SK-N-SH (cell line): ENCODE data around the gene TMEM123. TPM values are rescaled to one million over a fixed set of nuclear protein-coding genes. Genes with fewer than 3 reads are reported as not detected.
"Not testable (repeated sequence)": the region's sequence is repeated elsewhere in the genome, so short reads cannot be mapped to it uniquely, and the experiment has no call there.

Experiments
- CTCF ChIA-PET: fragments of 300-600, 350-600 bp; formaldehyde crosslinking; extraction: SDS; loops from one replicate; lab custom pipeline; 2021; lab: Yijun Ruan, JAX
- POLR2A ChIA-PET: fragments of 350-600 bp; sonication (Branson Sonifier 250); formaldehyde crosslinking; extraction: SDS; loops from one replicate; lab custom pipeline; 2020; ENCODE audit warnings: antibody characterized with exemption, inconsistent platforms; lab: Yijun Ruan, JAX
- DNase-seq: peaks from one replicate; pipeline ENCODE4 v3.0.0; 2012
- H2AFZ ChIP-seq: fragments of 200-600 bp; sonication (generic); 2 replicates; pipeline ENCODE4 v1.8.1; 2016; ENCODE audit warnings: antibody characterized with exemption, mild to moderate bottlenecking, low read depth
- H3F3A ChIP-seq: fragments of 200-600 bp; sonication (generic); replicated peaks from 2 replicates; pipeline ENCODE3; 2016; ENCODE audit warnings: antibody characterized with exemption, mild to moderate bottlenecking; ENCODE audit not compliant: insufficient read depth
- H3K27ac ChIP-seq, 2 experiments: fragments of 200-500 bp in 1 of 2; fragments of 200-600 bp in 1 of 2; sonication (Bioruptor generic) in 1 of 2; sonication (generic), shearing (Covaris generic) in 1 of 2; 2 replicates each; pipeline versions ENCODE4 v1.5.1 to v1.6.1; 2014 to 2016; ENCODE audit warnings: low read depth in 2 of 2, inconsistent platforms in 1 of 2, low read length in 1 of 2, mild to moderate bottlenecking in 1 of 2, mixed read lengths in 1 of 2
- H3K27me3 ChIP-seq: fragments of 200-600 bp; sonication (generic), shearing (Covaris generic); 2 replicates; pipeline ENCODE4 v1.6.1; 2016; ENCODE audit warnings: mixed run types; ENCODE audit not compliant: insufficient read depth
- H3K36me3 ChIP-seq, 2 experiments: fragments of 200-500 bp in 1 of 2; fragments of 200-600 bp in 1 of 2; sonication (Bioruptor generic) in 1 of 2; sonication (generic) in 1 of 2; replicated peaks in 1 of 2; 2 replicates each; pipeline versions ENCODE3 to v1.5.1; 2014 to 2016; ENCODE audit warnings: low read length in 1 of 2, mild to moderate bottlenecking in 1 of 2; ENCODE audit not compliant: insufficient read depth in 2 of 2, control insufficient read depth in 1 of 2
- H3K4me1 ChIP-seq, 2 experiments: fragments of 200-500 bp in 1 of 2; fragments of 200-600 bp in 1 of 2; sonication (Bioruptor generic) in 1 of 2; sonication (generic), shearing (Covaris generic) in 1 of 2; 2 replicates each; pipeline versions ENCODE4 v1.5.1 to v1.6.1; 2014 to 2016; ENCODE audit warnings: low read depth in 1 of 2, low read length in 1 of 2, mixed run types in 1 of 2; ENCODE audit not compliant: insufficient read depth in 2 of 2, control insufficient read depth in 1 of 2
- H3K4me2 ChIP-seq: fragments of 200-600 bp; sonication (generic), shearing (Covaris generic); 2 replicates; pipeline ENCODE4 v1.6.1; 2017; ENCODE audit warnings: mixed run types
- H3K4me3 ChIP-seq, 2 experiments: fragments of 200-500 bp in 1 of 2; fragments of 200-600 bp in 1 of 2; sonication (Bioruptor generic) in 1 of 2; sonication (generic), shearing (Covaris generic) in 1 of 2; 2 replicates each; pipeline versions ENCODE4 v1.5.1 to v1.8.1; 2014 to 2016; ENCODE audit warnings: low read depth in 2 of 2, inconsistent platforms in 1 of 2, low read length in 1 of 2, mild to moderate bottlenecking in 1 of 2, mixed read lengths in 1 of 2, moderate library complexity in 1 of 2
- H3K79me2 ChIP-seq: fragments of 200-600 bp; sonication (generic); 2 replicates; pipeline ENCODE4 v1.8.1; 2017; ENCODE audit warnings: mild to moderate bottlenecking; ENCODE audit not compliant: insufficient read depth
- H3K9ac ChIP-seq: fragments of 200-600 bp; sonication (generic); 2 replicates; pipeline ENCODE4 v1.6.1; 2017; ENCODE audit warnings: mixed run types
- H3K9me2 ChIP-seq: fragments of 200-600 bp; sonication (generic); 2 replicates; pipeline ENCODE4 v1.6.1; 2017; ENCODE audit warnings: mixed run types
- H3K9me3 ChIP-seq: fragments of 200-600 bp; sonication (generic); 2 replicates; pipeline ENCODE4 v1.6.1; 2017; ENCODE audit warnings: mixed run types, mild to moderate bottlenecking, moderate library complexity
- H4K20me1 ChIP-seq: fragments of 200-600 bp; sonication (generic); 2 replicates; pipeline ENCODE4 v1.6.1; 2017; ENCODE audit warnings: mild to moderate bottlenecking, mixed run types; ENCODE audit not compliant: insufficient read depth
- CHD2 ChIP-seq: fragments of 150-350 bp; IDR thresholded peaks from 2 replicates; pipeline ENCODE4 v1.6.1; 2018; ENCODE audit warnings: low read length; ENCODE audit not compliant: partially characterized antibody
- ELF1 ChIP-seq: IDR thresholded peaks from 2 replicates; pipeline ENCODE4 v1.4.0; 2012
- EZH2phosphoT487 ChIP-seq: fragments of 200-600 bp; sonication (generic); IDR thresholded peaks from 2 replicates; pipeline ENCODE4 v1.6.1; 2017; ENCODE audit warnings: low read depth, mixed run types, mild to moderate bottlenecking, antibody characterized with exemption, moderate library complexity, borderline replicate concordance
- MAX ChIP-seq: IDR thresholded peaks from 2 replicates; pipeline ENCODE4 v1.4.0; 2012; ENCODE audit warnings: low read depth
- NFIC ChIP-seq: IDR thresholded peaks from 2 replicates; pipeline ENCODE4 v1.4.0; 2012; ENCODE audit warnings: borderline replicate concordance
- PBX3 ChIP-seq: IDR thresholded peaks from 2 replicates; pipeline ENCODE4; 2012
- RAD21 ChIP-seq: IDR thresholded peaks from 2 replicates; pipeline ENCODE4 v1.6.1; 2012; ENCODE audit warnings: mild to moderate bottlenecking, low read length
- RCOR1 ChIP-seq: fragments of 150-350 bp; IDR thresholded peaks from 2 replicates; pipeline ENCODE4 v1.6.1; 2017; ENCODE audit warnings: antibody characterized with exemption, low read length
- RFX5 ChIP-seq: IDR thresholded peaks from 2 replicates; pipeline ENCODE4 v1.6.1; 2012; ENCODE audit warnings: mild to moderate bottlenecking, improper control_type of control experiment, low read length
- RXRA ChIP-seq: IDR thresholded peaks from 2 replicates; pipeline ENCODE4 v1.4.0; 2012; ENCODE audit warnings: low read depth, mild to moderate bottlenecking, borderline replicate concordance
- SIN3A ChIP-seq: IDR thresholded peaks from 2 replicates; pipeline ENCODE4 v1.6.1; 2012; ENCODE audit warnings: low read depth, mild to moderate bottlenecking, low read length, moderate library complexity, borderline replicate concordance
- TAF1 ChIP-seq: IDR thresholded peaks from 2 replicates; pipeline ENCODE4 v1.6.1; 2012; ENCODE audit warnings: low read depth, mild to moderate bottlenecking, low read length, moderate library complexity, borderline replicate concordance
- TCF12 ChIP-seq: IDR thresholded peaks from 2 replicates; pipeline ENCODE4 v1.4.0; 2012
- WGBS: methylation state at CpG from one replicate; pipeline ENCODE4 v1.1.6; 2017; ENCODE audit warnings: low lambda C conversion rate; 5-methylcytosine and 5-hydroxymethylcytosine counted together
- polyA plus RNA-seq, 3 experiments: library from polyadenylated mRNA; depleted of rRNA; stranded (reverse); fragments of >200 nt; gene quantifications; 2 replicates each; pipeline ENCODE4 v1.2.3, GENCODE V29; 2012
- TF ChIP-seq, protein P1 (sequence below): fragments of 150-350 bp; IDR thresholded peaks from 2 replicates; pipeline ENCODE4 v1.6.1; 2016; ENCODE audit warnings: mild to moderate bottlenecking, low read depth, low read length

The TMEM123 gene
- polyA plus RNA-seq, 1 of the 3 experiments (the other 2 are of a cell fraction), result 86.1 TPM

DNA sequence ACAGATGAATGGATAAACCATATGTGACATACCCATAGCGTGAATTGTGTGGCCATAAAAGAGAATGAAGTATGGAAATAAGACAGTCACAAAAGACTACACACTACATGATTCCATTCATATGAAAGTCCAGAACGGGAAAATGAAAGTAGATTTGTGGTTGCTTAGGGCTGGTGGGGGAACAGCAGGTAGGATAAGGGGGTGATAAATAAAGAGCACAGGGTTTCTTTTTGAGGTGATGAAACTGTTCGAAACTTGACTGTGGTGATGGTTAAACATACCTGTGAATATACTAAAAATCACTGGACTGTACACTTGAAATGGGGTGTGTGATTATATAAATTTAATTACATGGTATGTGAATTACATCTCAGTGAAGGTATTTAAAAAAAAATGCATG is 16.9 kb downstream of the TMEM123 start:
- Histone ChIP-seq H3K79me2 (peaks cover 71% of the 10 kb centered on the region), H3K4me1 (no peaks in the 10 kb centered on the region; a peak in 1 of 4 replicates), H4K20me1 (no peaks in the 10 kb centered on the region), H3K27ac (no peak overlapping the region), H2AFZ (no peak overlapping the region), H3K9ac (no peak overlapping the region), H3K9me3 (no peaks in the 10 kb centered on the region), H3K36me3 (peaks cover 0 to 52% of the 10 kb centered on the region in 2 experiments), H3K27me3 (no peaks in the 10 kb centered on the region), H3K4me2 (no peak overlapping the region), H3F3A (no peaks in the 10 kb centered on the region), H3K4me3 (no peak overlapping the region), H3K9me2 (no peaks in the 10 kb centered on the region)
- WGBS, result 96% methylated on average over 3 of the region's 3 CpGs
- no peak for TF ChIP-seq PBX3
- no peak for TF ChIP-seq ELF1
- no peak for TF ChIP-seq RAD21
- no peak for TF ChIP-seq NFIC
- no peak for TF ChIP-seq TCF12
- DNase-seq, result no peak
- ChIA-PET CTCF (no interaction called here), POLR2A (no interaction called here)

DNA sequence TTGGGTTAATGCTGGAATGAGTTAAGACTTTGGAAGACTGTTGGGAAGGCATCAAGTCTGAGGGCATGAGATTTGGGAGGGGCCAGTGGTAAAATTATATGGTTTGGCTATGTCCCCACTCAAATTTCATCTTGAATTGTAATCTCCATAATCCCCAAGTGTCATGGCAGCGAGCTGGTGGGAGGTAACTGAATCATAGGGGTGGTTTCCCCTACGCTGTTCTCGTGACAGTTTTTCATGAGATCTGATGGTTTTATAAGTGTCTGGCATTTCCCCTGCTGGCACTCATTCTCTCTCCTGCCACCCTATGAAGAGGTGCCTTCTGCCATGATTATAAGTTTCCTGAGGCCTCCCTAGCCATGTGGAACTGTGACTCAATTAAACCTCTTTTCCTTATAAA is 19.0 kb downstream of the TMEM123 start:
- H4K20me1 ChIP-seq, DNase-seq, H3K4me1 ChIP-seq, H3F3A ChIP-seq, H3K27ac ChIP-seq, H3K9me3 ChIP-seq, H3K9me2 ChIP-seq, H3K9ac ChIP-seq, H3K27me3 ChIP-seq, H3K4me2 ChIP-seq, POLR2A ChIA-PET, H3K4me3 ChIP-seq, H2AFZ ChIP-seq: not testable (repeated sequence)
- 100% methylated on average over 3 of the region's 3 CpGs for WGBS
- CTCF ChIA-PET, result interaction anchor here (0.9 kb wide), 1 partner anchor 43 kb away, joined by 3 read pairs; no protein-coding TSS in a partner anchor
- Histone ChIP-seq H3K36me3 (peaks cover 0 to 52% of the 10 kb centered on the region in 2 experiments), H3K79me2 (peaks cover 51% of the 10 kb centered on the region)

DNA sequence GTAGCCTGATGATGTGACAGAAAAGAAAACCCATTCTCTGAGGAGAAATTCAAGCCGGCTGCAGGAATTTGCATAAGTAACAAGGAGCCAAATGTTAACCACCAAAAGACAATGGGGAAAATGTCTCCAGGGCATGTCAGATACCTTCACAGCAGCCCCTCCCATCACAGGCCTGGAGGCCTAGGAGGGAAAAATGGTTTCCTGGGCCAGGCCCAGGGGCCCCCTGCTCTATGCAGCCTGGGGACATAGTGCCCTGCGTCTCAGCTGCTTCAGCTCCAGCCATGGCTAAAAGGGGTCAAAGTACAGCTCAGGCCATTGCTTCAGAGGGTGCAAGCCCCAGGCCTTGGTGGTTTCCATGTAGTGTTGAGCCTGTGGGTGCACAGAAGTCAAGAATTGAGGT is 20.0 kb downstream of the TMEM123 start:
- H3K9ac ChIP-seq, H3K27me3 ChIP-seq, DNase-seq, POLR2A ChIA-PET, H3K9me2 ChIP-seq, H3F3A ChIP-seq, H3K4me1 ChIP-seq, H3K4me2 ChIP-seq, H3K27ac ChIP-seq, H4K20me1 ChIP-seq, H2AFZ ChIP-seq, H3K4me3 ChIP-seq, H3K9me3 ChIP-seq: not testable (repeated sequence)
- WGBS, result 100% methylated on average over 2 of the region's 2 CpGs
- CTCF ChIA-PET, result interaction anchor here (0.9 kb wide), 1 partner anchor 42 kb away, joined by 3 read pairs; no protein-coding TSS in a partner anchor
- Histone ChIP-seq H3K79me2 (peaks cover 41% of the 10 kb centered on the region), H3K36me3 (peaks cover 0 to 46% of the 10 kb centered on the region in 2 experiments)

DNA sequence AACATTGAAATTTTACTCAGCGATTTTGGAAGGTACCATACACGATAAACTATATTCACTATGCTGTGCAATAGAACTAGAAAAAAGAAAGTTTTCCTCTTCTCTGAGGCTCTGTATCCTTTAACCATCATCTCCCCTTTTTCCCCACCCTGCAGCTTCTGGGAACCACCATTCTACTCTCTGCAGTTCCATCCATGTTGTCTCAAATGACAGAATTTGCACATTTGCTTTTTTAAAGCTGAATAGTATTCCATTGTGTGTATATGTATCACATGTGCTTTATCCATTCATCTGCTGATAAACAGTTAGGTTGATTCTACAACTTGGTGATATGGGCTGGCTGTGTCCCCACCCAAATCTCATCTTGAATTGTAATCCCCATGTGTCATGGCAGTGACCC is 21.2 kb downstream of the TMEM123 start:
- 94% methylated on average over 2 of the region's 2 CpGs for WGBS
- Histone ChIP-seq H3K4me1 (peaks cover 0 to 6% of the 10 kb centered on the region in 2 experiments; a peak in 2 of 4 replicates), H2AFZ (no peak overlapping the region), H3K4me2 (no peak overlapping the region), H3K9me2 (no peaks in the 10 kb centered on the region), H4K20me1 (no peaks in the 10 kb centered on the region), H3K4me3 (no peak overlapping the region), H3K79me2 (peaks cover 33% of the 10 kb centered on the region), H3K36me3 (peaks cover 0 to 35% of the 10 kb centered on the region in 2 experiments), H3K27me3 (no peaks in the 10 kb centered on the region), H3F3A (no peaks in the 10 kb centered on the region), H3K27ac (no peak overlapping the region), H3K9ac (no peak overlapping the region), H3K9me3 (no peaks in the 10 kb centered on the region)
- ChIA-PET CTCF (no interaction called here), POLR2A (no interaction called here)
- no peak for DNase-seq
- TF ChIP-seq MAX (no peak), RFX5 (no peak), TCF12 (no peak), CHD2 (no peak), RCOR1 (no peak), EZH2phosphoT487 (no peak), TAF1 (no peak), RXRA (no peak), SIN3A (no peak), ELF1 (no peak), PBX3 (no peak)
- TF ChIP-seq, protein P1, sequence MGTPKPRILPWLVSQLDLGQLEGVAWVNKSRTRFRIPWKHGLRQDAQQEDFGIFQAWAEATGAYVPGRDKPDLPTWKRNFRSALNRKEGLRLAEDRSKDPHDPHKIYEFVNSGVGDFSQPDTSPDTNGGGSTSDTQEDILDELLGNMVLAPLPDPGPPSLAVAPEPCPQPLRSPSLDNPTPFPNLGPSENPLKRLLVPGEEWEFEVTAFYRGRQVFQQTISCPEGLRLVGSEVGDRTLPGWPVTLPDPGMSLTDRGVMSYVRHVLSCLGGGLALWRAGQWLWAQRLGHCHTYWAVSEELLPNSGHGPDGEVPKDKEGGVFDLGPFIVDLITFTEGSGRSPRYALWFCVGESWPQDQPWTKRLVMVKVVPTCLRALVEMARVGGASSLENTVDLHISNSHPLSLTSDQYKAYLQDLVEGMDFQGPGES, result no peak
